Activated naive CD8-positive, alpha-beta T cell treated with anti-CD3 and anti-CD28 coated beads, Interleukin-2, amount 10 ng/mL, durations not matched to agents 7 days and 5 days (primary cell): ENCODE data around the gene ITGA11. TPM values are rescaled to one million over a fixed set of nuclear protein-coding genes. Genes with fewer than 3 reads are reported as not detected.

ENCODE experiments used
- ATAC-seq: fragments of 150-1000 bp; cut with Tn5 transposase; one replicate; pipeline ENCODE4 v1.10.0; 2021; ENCODE audit warnings: low read depth, moderate library complexity
- POLR2A ChIA-PET: fragments of 350-600 bp; sonication (Branson Sonifier 250); formaldehyde crosslinking; loops from one replicate; lab custom pipeline; 2021; ENCODE audit warnings: antibody characterized with exemption; lab: Charles Lee
- DNase-seq: peaks from one replicate; pipeline ENCODE4 v3.0.0; 2021
- H3K27ac Mint-ChIP-seq: one replicate; pipeline ENCODE4 v1.8.0; 2022; ENCODE audit warnings: mild to moderate bottlenecking, mixed read lengths
- H3K27me3 Mint-ChIP-seq: one replicate; pipeline ENCODE4 v1.8.0; 2022; ENCODE audit warnings: mild to moderate bottlenecking, moderate library complexity, mixed read lengths
- H3K36me3 Mint-ChIP-seq: one replicate; pipeline ENCODE4 v1.8.0; 2021; ENCODE audit warnings: mild to moderate bottlenecking, mixed read lengths
- H3K4me1 Mint-ChIP-seq: one replicate; pipeline ENCODE4 v1.8.0; 2021; ENCODE audit warnings: mixed read lengths
- H3K4me3 Mint-ChIP-seq: one replicate; pipeline ENCODE4 v1.8.0; 2022; ENCODE audit warnings: mild to moderate bottlenecking, moderate library complexity, mixed read lengths
- H3K9me3 Mint-ChIP-seq: one replicate; pipeline ENCODE4 v1.8.0; 2021; ENCODE audit warnings: mixed read lengths
- total RNA-seq, 2 experiments: library from RNA; stranded (reverse); gene quantifications; one replicate each; pipeline ENCODE4 v1.2.3, GENCODE V29; 2021

Gene ITGA11
- total RNA-seq, 2 experiments from 2014 or later, result 0.57 to 0.61 TPM

- H3K36me3 Mint-ChIP-seq, result no peaks in the 10 kb centered on the region
- peak; percentile 25 for DNase-seq
- peaks cover 9% of the 10 kb centered on the region for H3K4me1 Mint-ChIP-seq
- H3K27ac Mint-ChIP-seq, result no peak overlapping the region
- no peak overlapping the region for H3K4me3 Mint-ChIP-seq
- POLR2A ChIA-PET, result interaction anchor here (0.6 to 1.7 kb wide), 8 partner anchors 22 to 415 kb away, joined by 3 to 13 read pairs (median 4); partner anchors contain the start of gene FEM1B
- H3K27me3 Mint-ChIP-seq, result peaks cover 7% of the 10 kb centered on the region
- no peaks in the 10 kb centered on the region for H3K9me3 Mint-ChIP-seq
- ATAC-seq, result no peak
These were observed 124.6 kb downstream of the ITGA11 start for GRCh38 chr15:68307131-68307928.

- Mint-ChIP-seq H3K4me3 (no peak overlapping the region), H3K4me1 (peaks cover 14% of the 10 kb centered on the region), H3K9me3 (no peaks in the 10 kb centered on the region), H3K27ac (no peak overlapping the region), H3K36me3 (peaks cover under 1% of the 10 kb centered on the region), H3K27me3 (peaks cover 7% of the 10 kb centered on the region)
- ATAC-seq (no peak), DNase-seq (no peak)
- POLR2A ChIA-PET, result interaction anchor here (0.9 to 1.7 kb wide), 3 partner anchors 10 to 74 kb away, joined by 3 to 5 read pairs (median 4); no protein-coding TSS in a partner anchor
These were observed 126.5 kb downstream of the ITGA11 start for GRCh38 chr15:68305420-68305871.

- POLR2A ChIA-PET, result interaction anchor here (0.9 to 1.6 kb wide), 2 partner anchors 27 to 75 kb away, joined by 3 to 6 read pairs; partner anchors contain the start of gene FEM1B
- peak overlapping the region; percentile 2 for H3K27ac Mint-ChIP-seq
- H3K4me1 Mint-ChIP-seq, result peaks cover 14% of the 10 kb centered on the region
- no peak for ATAC-seq
- H3K27me3 Mint-ChIP-seq, result peaks cover 5% of the 10 kb centered on the region
- peak; percentile 27 for DNase-seq
- H3K9me3 Mint-ChIP-seq, result no peaks in the 10 kb centered on the region
- peaks cover 2% of the 10 kb centered on the region for H3K36me3 Mint-ChIP-seq
- H3K4me3 Mint-ChIP-seq, result no peak overlapping the region
These were observed 127.2 kb downstream of the ITGA11 start for GRCh38 chr15:68304589-68305337.

- POLR2A ChIA-PET, result interaction anchor here (1.6 kb wide), 1 partner anchor 26 kb away, joined by 6 read pairs; the partner anchor contains the start of gene FEM1B
- ATAC-seq, result no peak
- Mint-ChIP-seq H3K36me3 (peaks cover 2% of the 10 kb centered on the region), H3K4me3 (no peak overlapping the region), H3K4me1 (peaks cover 18% of the 10 kb centered on the region), H3K27me3 (peaks cover 5% of the 10 kb centered on the region), H3K9me3 (no peaks in the 10 kb centered on the region), H3K27ac (no peak overlapping the region)
- no peak for DNase-seq
These were observed 128.2 kb downstream of the ITGA11 start for GRCh38 chr15:68303560-68304436.

GRCh38 chr15:68303134-68303533 is 128.8 kb downstream of the ITGA11 start:
- Mint-ChIP-seq H3K4me3 (no peak overlapping the region), H3K27ac (no peak overlapping the region), H3K4me1 (peaks cover 21% of the 10 kb centered on the region), H3K36me3 (peaks cover 2% of the 10 kb centered on the region), H3K27me3 (peaks cover under 1% of the 10 kb centered on the region), H3K9me3 (no peaks in the 10 kb centered on the region)
- DNase-seq (no peak), ATAC-seq (no peak)
- POLR2A ChIA-PET, result no interaction called here

- H3K4me3 Mint-ChIP-seq, result no peak overlapping the region
- peaks cover 24% of the 10 kb centered on the region for H3K4me1 Mint-ChIP-seq
- H3K36me3 Mint-ChIP-seq, result peaks cover 4% of the 10 kb centered on the region
- H3K9me3 Mint-ChIP-seq, result no peaks in the 10 kb centered on the region
- ATAC-seq (no peak), DNase-seq (no peak)
- POLR2A ChIA-PET, result interaction anchor here (1.1 kb wide), 1 partner anchor 18 kb away, joined by 3 read pairs; no protein-coding TSS in a partner anchor
- no peak overlapping the region for H3K27ac Mint-ChIP-seq
- H3K27me3 Mint-ChIP-seq, result no peaks in the 10 kb centered on the region
These were observed 129.2 kb downstream of the ITGA11 start for GRCh38 chr15:68302729-68303128.

- H3K27ac Mint-ChIP-seq, result peak overlapping the region; percentile 34
These were observed 130.7 kb downstream of the ITGA11 start for GRCh38 chr15:68301301-68301700.

GRCh38 chr15:68300115-68300940 is 131.6 kb downstream of the ITGA11 start:
- Mint-ChIP-seq H3K4me3 (no peak overlapping the region), H3K27me3 (no peaks in the 10 kb centered on the region), H3K36me3 (peaks cover 11% of the 10 kb centered on the region), H3K9me3 (no peaks in the 10 kb centered on the region), H3K4me1 (peaks cover 18% of the 10 kb centered on the region), H3K27ac (no peak overlapping the region)
- POLR2A ChIA-PET, result interaction anchor here (2.5 kb wide), 1 partner anchor 23 kb away, joined by 17 read pairs; the partner anchor contains the start of gene FEM1B
- no peak for ATAC-seq
- DNase-seq, result no peak

More at GRCh38 chr15:68301301-68301700, 130.7 kb downstream of the ITGA11 start:
- Mint-ChIP-seq H3K4me1 (peaks cover 21% of the 10 kb centered on the region), H3K9me3 (no peaks in the 10 kb centered on the region), H3K36me3 (peaks cover 10% of the 10 kb centered on the region), H3K4me3 (no peak overlapping the region), H3K27me3 (no peaks in the 10 kb centered on the region)
- DNase-seq, result no peak
- no peak for ATAC-seq
- POLR2A ChIA-PET, result no interaction called here

GRCh38 chr15:68299436-68299835 is 132.5 kb downstream of the ITGA11 start:
- H3K4me3 Mint-ChIP-seq, result peak overlapping the region; percentile 76
- no peak for DNase-seq
- peaks cover 18% of the 10 kb centered on the region for H3K4me1 Mint-ChIP-seq
- H3K27ac Mint-ChIP-seq, result peak overlapping the region; percentile 87
- no peak for ATAC-seq
- H3K27me3 Mint-ChIP-seq, result no peaks in the 10 kb centered on the region
- peaks cover 14% of the 10 kb centered on the region for H3K36me3 Mint-ChIP-seq
- POLR2A ChIA-PET, result interaction anchor here (0.9 to 2.5 kb wide), 2 partner anchors 10 to 22 kb away, joined by 3 to 17 read pairs; partner anchors contain the start of gene FEM1B
- H3K9me3 Mint-ChIP-seq, result no peaks in the 10 kb centered on the region

- Mint-ChIP-seq H3K27me3 (no peaks in the 10 kb centered on the region), H3K4me1 (peaks cover 16% of the 10 kb centered on the region), H3K9me3 (no peaks in the 10 kb centered on the region), H3K27ac (peak overlapping the region; percentile 87), H3K4me3 (peak overlapping the region; percentile 76), H3K36me3 (peaks cover 14% of the 10 kb centered on the region)
- POLR2A ChIA-PET, result interaction anchor here (0.9 to 2.5 kb wide), 2 partner anchors 9 to 21 kb away, joined by 3 to 17 read pairs; partner anchors contain the start of gene FEM1B
- DNase-seq, result peak; percentile 27
- peak; percentile 78 for ATAC-seq
These were observed 133.0 kb downstream of the ITGA11 start for GRCh38 chr15:68298882-68299381.

- POLR2A ChIA-PET, result interaction anchor here (2.5 kb wide), 1 partner anchor 21 kb away, joined by 17 read pairs; the partner anchor contains the start of gene FEM1B
- Mint-ChIP-seq H3K4me1 (peaks cover 16% of the 10 kb centered on the region), H3K36me3 (peaks cover 14% of the 10 kb centered on the region), H3K4me3 (peak overlapping the region; percentile 76), H3K27me3 (no peaks in the 10 kb centered on the region), H3K27ac (peak overlapping the region; percentile 87), H3K9me3 (no peaks in the 10 kb centered on the region)
- ATAC-seq, result no peak
- no peak for DNase-seq
These were observed 133.6 kb downstream of the ITGA11 start for GRCh38 chr15:68298336-68298735.
